ENCODE results near the gene LRP10.
A peak's percentile ranks its signal among the peaks of the same experiment; 100 is the strongest.

The LRP10 gene

DNA sequence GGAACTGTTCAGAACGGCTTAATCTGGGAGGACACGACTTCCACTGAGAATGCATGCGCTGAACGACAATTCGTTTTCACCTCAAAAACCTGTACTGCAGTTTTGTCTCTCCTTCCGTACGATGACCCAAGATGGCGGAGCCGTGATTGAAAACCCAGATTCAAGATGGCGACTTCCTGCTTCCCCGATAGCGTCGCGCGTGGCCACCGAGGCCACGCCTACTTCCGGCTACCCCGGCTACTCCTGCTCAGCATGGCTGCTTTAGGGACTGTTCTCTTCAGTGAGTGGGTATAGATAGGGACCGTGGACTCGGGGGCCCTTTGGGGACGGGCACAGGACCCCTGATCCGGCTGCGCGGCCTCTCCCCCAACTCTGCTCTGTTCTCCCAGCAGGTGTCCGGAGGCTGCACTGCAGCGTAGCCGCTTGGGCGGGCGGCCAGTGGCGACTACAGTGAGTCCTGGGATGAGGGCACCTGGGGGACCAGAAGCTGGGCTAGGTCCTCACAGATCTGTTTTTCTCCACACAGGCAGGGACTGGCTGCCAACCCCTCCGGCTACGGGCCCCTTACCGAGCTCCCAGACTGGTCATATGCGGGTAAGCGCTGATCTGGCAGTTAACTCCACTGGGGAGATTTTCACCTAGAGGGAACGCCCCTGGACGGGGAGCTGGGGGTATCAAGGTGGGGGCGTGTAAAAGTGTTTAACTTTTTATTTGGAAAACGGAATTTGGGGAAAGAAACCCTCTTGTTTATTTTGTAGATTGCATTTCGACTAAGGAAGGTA is 41.7 kb upstream of the LRP10 start, which contains the start of gene MRPL52:
Gene MRPL52 (plus strand): TSS at position 227 of the 782 bp plus-strand sequence. CDS start 26 bp downstream, at position 253.
- in situ Hi-C loops (cut with MboI; ENCODE audit: low pct_unique_long_range_greater_than_20kb, low sequenced_read_pairs, unreplicated experiment) = no loop called here
- TF ChIP-seq, protein P1, sequence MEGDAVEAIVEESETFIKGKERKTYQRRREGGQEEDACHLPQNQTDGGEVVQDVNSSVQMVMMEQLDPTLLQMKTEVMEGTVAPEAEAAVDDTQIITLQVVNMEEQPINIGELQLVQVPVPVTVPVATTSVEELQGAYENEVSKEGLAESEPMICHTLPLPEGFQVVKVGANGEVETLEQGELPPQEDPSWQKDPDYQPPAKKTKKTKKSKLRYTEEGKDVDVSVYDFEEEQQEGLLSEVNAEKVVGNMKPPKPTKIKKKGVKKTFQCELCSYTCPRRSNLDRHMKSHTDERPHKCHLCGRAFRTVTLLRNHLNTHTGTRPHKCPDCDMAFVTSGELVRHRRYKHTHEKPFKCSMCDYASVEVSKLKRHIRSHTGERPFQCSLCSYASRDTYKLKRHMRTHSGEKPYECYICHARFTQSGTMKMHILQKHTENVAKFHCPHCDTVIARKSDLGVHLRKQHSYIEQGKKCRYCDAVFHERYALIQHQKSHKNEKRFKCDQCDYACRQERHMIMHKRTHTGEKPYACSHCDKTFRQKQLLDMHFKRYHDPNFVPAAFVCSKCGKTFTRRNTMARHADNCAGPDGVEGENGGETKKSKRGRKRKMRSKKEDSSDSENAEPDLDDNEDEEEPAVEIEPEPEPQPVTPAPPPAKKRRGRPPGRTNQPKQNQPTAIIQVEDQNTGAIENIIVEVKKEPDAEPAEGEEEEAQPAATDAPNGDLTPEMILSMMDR (IDR thresholded peaks at IDR 0.05; ENCODE audit: extremely low read depth, insufficient read depth, missing control alignments) = no peak
- DNase-seq (ENCODE audit: low spot score) = peak; percentile 91

DNA sequence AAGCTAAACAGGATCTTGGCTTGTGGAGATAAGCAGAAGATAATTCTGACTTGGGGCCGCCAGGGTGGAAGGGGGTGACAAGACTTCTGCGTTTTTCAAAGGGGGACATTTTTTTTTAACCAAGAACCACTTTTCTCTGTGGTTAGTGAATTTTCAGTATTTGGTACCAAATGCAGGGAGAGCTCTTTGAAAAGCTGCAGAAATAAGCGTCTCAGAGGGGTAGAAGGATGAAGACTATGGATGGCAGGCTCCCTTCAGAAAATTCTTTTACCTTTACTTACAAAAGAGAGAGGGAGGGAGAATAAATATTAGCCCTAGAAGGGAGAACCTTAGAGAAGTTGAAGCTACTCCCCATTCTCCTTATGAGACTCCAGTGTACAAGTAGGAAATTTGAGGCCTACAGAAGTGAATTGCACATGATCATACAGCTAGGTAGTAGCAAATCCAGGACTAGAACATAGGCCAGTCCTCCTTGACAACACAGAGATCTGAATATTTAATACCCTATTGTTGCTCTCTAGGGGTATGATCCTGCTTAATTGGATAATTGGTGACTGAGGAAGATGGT is 41.0 kb upstream of the LRP10 start:
- TF ChIP-seq, protein P1 (IDR thresholded peaks at IDR 0.05; ENCODE audit: extremely low read depth, insufficient read depth, missing control alignments) = no peak
- no peak for DNase-seq (ENCODE audit: low spot score)
- in situ Hi-C loops (cut with MboI; ENCODE audit: low pct_unique_long_range_greater_than_20kb, low sequenced_read_pairs, unreplicated experiment) = no loop called here

DNA sequence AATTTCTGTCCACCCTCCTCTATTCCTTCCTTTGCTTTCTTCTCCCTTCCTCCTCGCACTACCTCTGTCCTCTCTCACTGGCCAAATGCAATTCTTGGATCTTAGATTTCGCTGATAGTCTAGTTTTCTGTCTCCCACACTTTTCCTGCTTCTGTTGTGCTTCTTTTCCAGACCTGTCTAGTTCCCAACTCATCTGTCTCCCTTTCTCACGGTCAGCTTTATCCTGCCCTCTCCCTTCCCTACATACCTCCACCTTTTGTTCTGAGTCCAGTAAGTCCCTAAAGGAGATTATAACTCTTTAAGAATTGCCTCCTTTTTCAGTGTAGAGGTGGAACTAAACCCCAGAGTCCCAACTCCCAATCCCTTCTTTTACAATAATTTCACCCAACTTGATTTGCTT is 36.0 kb upstream of the LRP10 start:
- no peak for DNase-seq (ENCODE audit: low spot score)
- in situ Hi-C loops (cut with MboI; ENCODE audit: low pct_unique_long_range_greater_than_20kb, low sequenced_read_pairs, unreplicated experiment) = no loop called here
- TF ChIP-seq, protein P1 (IDR thresholded peaks at IDR 0.05; ENCODE audit: extremely low read depth, insufficient read depth, missing control alignments) = no peak

DNA sequence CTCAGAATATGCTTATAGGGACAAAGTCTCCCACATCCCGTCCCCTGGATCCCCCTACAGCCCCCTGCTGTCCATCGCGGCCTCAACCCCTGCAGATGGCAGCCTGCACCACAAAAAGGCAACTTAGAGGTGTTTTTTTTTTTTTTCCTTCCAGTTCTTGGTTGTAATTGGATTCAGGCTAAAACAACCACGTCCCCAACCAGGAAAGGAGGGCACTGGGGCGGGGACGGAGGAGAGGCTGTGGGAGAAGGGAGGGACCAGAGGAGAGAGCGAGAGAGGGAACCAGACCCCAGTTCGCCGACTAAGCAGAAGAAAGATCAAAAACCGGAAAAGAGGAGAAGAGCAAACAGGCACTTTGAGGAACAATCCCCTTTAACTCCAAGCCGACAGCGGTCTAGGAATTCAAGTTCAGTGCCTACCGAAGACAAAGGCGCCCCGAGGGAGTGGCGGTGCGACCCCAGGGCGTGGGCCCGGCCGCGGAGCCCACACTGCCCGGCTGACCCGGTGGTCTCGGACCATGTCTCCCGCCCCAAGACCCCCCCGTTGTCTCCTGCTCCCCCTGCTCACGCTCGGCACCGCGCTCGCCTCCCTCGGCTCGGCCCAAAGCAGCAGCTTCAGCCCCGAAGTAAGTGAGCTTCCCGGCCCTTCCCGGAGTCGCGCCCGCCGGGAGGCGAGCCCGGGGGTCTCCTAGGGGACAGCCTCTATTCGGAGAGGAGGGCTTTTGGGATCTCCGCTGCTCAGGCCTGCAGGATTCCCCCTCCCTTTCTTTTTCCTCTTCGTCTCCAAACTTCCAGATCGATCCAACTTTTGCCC is 35.0 kb upstream of the LRP10 start, which contains the start of gene MMP14:
Gene MMP14 (plus strand): TSS at position 285 of the 813 bp plus-strand sequence. CDS start 233 bp downstream, at position 518.
- TF ChIP-seq, protein P1 (IDR thresholded peaks at IDR 0.05; ENCODE audit: extremely low read depth, insufficient read depth, missing control alignments) = peak; percentile 4
- in situ Hi-C loops (cut with MboI; ENCODE audit: low pct_unique_long_range_greater_than_20kb, low sequenced_read_pairs, unreplicated experiment) = no loop called here
- peak; percentile 41 for DNase-seq (ENCODE audit: low spot score)

DNA sequence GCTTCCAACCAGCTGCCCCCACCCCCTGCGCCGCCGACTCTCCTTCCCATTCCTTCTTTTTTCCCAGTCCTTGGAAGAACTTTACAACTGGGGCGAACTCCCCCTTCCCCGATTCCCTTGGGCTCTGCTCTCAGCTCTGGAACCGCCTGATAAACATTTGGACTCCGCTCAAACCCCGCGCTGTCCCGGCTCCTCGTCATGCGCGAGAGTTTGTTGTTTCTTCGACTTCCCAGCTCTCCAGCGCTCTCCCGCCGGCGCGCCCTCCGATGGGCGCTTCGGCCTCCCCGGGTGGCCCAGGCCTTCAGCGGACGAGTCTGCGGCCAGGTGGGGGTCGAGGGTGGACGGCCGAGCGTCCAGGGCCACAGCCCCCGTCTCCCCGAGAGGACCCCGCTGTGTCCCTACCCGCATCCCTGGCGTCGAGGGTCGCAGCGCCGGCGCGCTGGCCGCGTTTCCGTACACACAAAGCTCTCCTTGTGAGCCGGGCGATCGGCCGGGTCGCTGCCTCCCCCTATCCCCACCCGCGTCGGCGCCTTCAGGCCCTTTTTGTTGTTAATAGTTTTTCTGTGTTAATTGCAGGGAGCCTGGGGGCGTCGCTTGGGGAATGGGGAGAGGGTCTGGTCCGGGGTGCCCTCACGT is 34.3 kb upstream of the LRP10 start:
- in situ Hi-C loops (cut with MboI; ENCODE audit: low pct_unique_long_range_greater_than_20kb, low sequenced_read_pairs, unreplicated experiment) = no loop called here
- TF ChIP-seq, protein P1 (IDR thresholded peaks at IDR 0.05; ENCODE audit: extremely low read depth, insufficient read depth, missing control alignments) = no peak
- peak; percentile 61 for DNase-seq (ENCODE audit: low spot score)
